K562 (cell line): ENCODE data around the gene CEP44. TPM values are rescaled to one million over a fixed set of nuclear protein-coding genes. Genes with fewer than 3 reads are reported as not detected.
A peak's percentile ranks its signal among the peaks of the same experiment; 100 is the strongest.

Experiments
- AFF4 ChIP-seq: sonication (generic); formaldehyde crosslinking; IDR thresholded peaks from 2 replicates; pipeline ENCODE4 v1.8.0; 2023; ENCODE audit warnings: mild to moderate bottlenecking, missing genetic modification reagents
- BRF1 ChIP-seq: IDR thresholded peaks from 3 replicates; pipeline ENCODE4 v1.6.1; 2011; ENCODE audit warnings: borderline replicate concordance, mild to moderate bottlenecking; ENCODE audit not compliant: insufficient read length; ENCODE audit errors: extremely low read depth
- CEBPB ChIP-seq: fragments of 450-650 bp; IDR thresholded peaks from 2 replicates; pipeline ENCODE4 v1.6.1; 2016; ENCODE audit warnings: missing genetic modification characterization, missing compliant biosample characterization
- CHCHD3 ChIP-seq: fragments of 250-450 bp; sonication (Bioruptor Pico); IDR thresholded peaks from 2 replicates; pipeline ENCODE4 v2.1.2; 2022; ENCODE audit warnings: mild to moderate bottlenecking
- EGR1 ChIP-seq: fragments of 450-650 bp; conservative IDR thresholded peaks from 2 replicates; pipeline ENCODE4 v1.6.1; 2017; ENCODE audit warnings: mild to moderate bottlenecking
- FOXA3 ChIP-seq, 2 experiments: fragments of 450-650 bp in 1 of 2; sonication (generic) in 1 of 2; formaldehyde crosslinking; IDR thresholded peaks in 1 of 2; conservative IDR thresholded peaks in 1 of 2; 2 replicates each; pipeline versions ENCODE4 v1.4.0 to v1.8.0; 2020 to 2022; ENCODE audit warnings: mild to moderate bottlenecking in 2 of 2, missing genetic modification reagents in 1 of 2
- HDGF ChIP-seq: fragments of 450-650 bp; IDR thresholded peaks from 2 replicates; pipeline ENCODE4 v1.6.1; 2016
- HOXB6 ChIP-seq: fragments of 250-450 bp; sonication (Bioruptor Pico); IDR thresholded peaks from 2 replicates; pipeline ENCODE4 v1.5.1; 2022; ENCODE audit warnings: mild to moderate bottlenecking, borderline replicate concordance
- KDM5B ChIP-seq: fragments of 200-600 bp; sonication (generic); IDR thresholded peaks from 2 replicates; pipeline ENCODE4 v1.6.1; 2012; ENCODE audit warnings: low read depth, mild to moderate bottlenecking, moderate library complexity, low read length, control low read depth, inconsistent platforms; ENCODE audit not compliant: insufficient replicate concordance
- NCOR1 ChIP-seq: fragments of 450-650 bp; IDR thresholded peaks from 2 replicates; pipeline ENCODE4 v1.6.1; 2016; ENCODE audit warnings: mild to moderate bottlenecking, moderate library complexity
- PCBP1 ChIP-seq: fragments of 200-400 bp; formaldehyde crosslinking; IDR thresholded peaks from 2 replicates; pipeline ENCODE4 v1.6.1; 2018; ENCODE audit warnings: mild to moderate bottlenecking, low read depth, low read length; ENCODE audit not compliant: poor library complexity, severe bottlenecking
- SMARCA5 ChIP-seq: fragments of 450-650 bp; IDR thresholded peaks from 2 replicates; pipeline ENCODE4 v1.6.1; 2016
- SMARCE1 ChIP-seq: fragments of 450-650 bp; IDR thresholded peaks from 2 replicates; pipeline ENCODE4 v1.7.1; 2016; ENCODE audit warnings: mild to moderate bottlenecking
- SNIP1 ChIP-seq: fragments of 450-650 bp; IDR thresholded peaks from 2 replicates; pipeline ENCODE4 v1.7.1; 2017; ENCODE audit warnings: low read depth, mild to moderate bottlenecking
- ZKSCAN3 ChIP-seq: fragments of 250-450 bp; sonication (Bioruptor Pico); IDR thresholded peaks from 2 replicates; pipeline ENCODE4 v1.4.0; 2020
- ZNF146 ChIP-seq: IDR thresholded peaks from one replicate; pipeline ENCODE4 v1.6.1; 2018; ENCODE audit warnings: missing compliant biosample characterization; ENCODE audit not compliant: unreplicated experiment
- ZNF274 ChIP-seq: IDR thresholded peaks from 2 replicates; pipeline ENCODE4 v1.6.1; 2011; ENCODE audit warnings: low read depth, mild to moderate bottlenecking, low read length, moderate library complexity, borderline replicate concordance
- polyA plus RNA-seq, 8 experiments: library from polyadenylated mRNA; depleted of rRNA in 4 of 8; stranded (reverse) in 5 of 8; unstranded in 3 of 8; fragments of >200 nt; fragmentation: Nextera tagmentation in 2 of 8; fragmentation: Illumina TruSeq in 1 of 8; extraction: Ambion mirVana in 2 of 8; extraction: Trizol in 1 of 8; gene quantifications; 2 replicates each; pipeline versions ENCODE4 v1.2.1 to v1.2.3, GENCODE V29; 2011 to 2014; ENCODE audit warnings: inconsistent platforms in 1 of 8, missing spikeins in 1 of 8
- total RNA-seq, 7 experiments: library from RNA; depleted of rRNA in 6 of 7; stranded (reverse); fragments of >200 nt in 6 of 7; fragmentation: Illumina TruSeq in 2 of 7; extraction: Trizol in 2 of 7; gene quantifications; 2 replicates each; pipeline versions ENCODE4 v1.2.1 to v1.2.3, GENCODE V29; 2011 to 2021; ENCODE audit warnings: low replicate concordance in 1 of 7
- TF ChIP-seq, protein P1 (sequence below), 2 experiments: fragments of 450-650 bp; IDR thresholded peaks; 2 replicates each; pipeline ENCODE4 v1.6.1; 2018; ENCODE audit warnings: mild to moderate bottlenecking in 2 of 2, low read depth in 1 of 2; ENCODE audit not compliant: partially characterized antibody in 2 of 2
- TF ChIP-seq, protein P2 (sequence below): fragments of 250-450 bp; sonication (Bioruptor Pico); IDR thresholded peaks from 2 replicates; pipeline ENCODE4 v1.6.1; 2021; ENCODE audit warnings: mild to moderate bottlenecking
- TF ChIP-seq, protein P3 (sequence below): IDR thresholded peaks from 2 replicates; pipeline ENCODE4 v1.6.1; 2011; ENCODE audit not compliant: insufficient read length; ENCODE audit errors: extremely low read depth

CEP44 gene
- total and polyA plus RNA-seq, 9 of the 15 experiments (the other 6 are each of a cell fraction or from before 2014, with no cell fraction given) = 19.6 to 45.0 (median 24.4) TPM

DNA sequence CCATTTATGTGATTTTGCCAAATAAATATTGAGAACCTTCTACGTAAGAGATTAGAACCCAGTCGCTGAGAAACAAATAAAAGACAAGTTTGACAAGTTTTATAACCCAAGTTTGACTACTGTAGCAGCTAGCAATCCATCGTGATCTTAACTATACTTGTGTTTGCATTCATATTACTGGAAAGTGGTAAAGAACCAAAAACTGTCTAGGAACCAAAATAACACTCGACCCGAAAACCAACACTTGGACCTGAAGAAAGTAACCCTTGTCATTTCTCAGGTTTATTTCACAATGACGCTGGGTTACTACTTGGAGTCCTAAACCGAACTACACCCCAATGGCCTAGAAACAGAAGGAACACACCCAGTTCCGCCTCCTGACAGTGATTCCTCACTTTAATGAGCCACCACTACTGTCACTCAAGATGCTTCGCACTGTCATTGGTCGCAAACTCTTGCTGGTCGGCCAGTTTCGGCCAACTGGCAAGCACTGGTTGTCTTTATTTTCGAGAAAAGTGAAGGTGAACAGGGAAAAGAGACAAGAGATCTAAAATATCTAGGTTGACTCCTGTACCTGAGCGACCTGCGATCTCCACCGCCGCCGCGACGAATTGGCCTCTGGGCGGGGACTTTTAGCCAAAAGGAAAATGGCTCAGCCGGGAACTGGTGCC, 740 bp upstream of the CEP44 start (continued):
- TF ChIP-seq CHCHD3 (CRISPR knock-in tag) = no peak
- TF ChIP-seq CEBPB = peak; percentile 94
- TF ChIP-seq, protein P1, sequence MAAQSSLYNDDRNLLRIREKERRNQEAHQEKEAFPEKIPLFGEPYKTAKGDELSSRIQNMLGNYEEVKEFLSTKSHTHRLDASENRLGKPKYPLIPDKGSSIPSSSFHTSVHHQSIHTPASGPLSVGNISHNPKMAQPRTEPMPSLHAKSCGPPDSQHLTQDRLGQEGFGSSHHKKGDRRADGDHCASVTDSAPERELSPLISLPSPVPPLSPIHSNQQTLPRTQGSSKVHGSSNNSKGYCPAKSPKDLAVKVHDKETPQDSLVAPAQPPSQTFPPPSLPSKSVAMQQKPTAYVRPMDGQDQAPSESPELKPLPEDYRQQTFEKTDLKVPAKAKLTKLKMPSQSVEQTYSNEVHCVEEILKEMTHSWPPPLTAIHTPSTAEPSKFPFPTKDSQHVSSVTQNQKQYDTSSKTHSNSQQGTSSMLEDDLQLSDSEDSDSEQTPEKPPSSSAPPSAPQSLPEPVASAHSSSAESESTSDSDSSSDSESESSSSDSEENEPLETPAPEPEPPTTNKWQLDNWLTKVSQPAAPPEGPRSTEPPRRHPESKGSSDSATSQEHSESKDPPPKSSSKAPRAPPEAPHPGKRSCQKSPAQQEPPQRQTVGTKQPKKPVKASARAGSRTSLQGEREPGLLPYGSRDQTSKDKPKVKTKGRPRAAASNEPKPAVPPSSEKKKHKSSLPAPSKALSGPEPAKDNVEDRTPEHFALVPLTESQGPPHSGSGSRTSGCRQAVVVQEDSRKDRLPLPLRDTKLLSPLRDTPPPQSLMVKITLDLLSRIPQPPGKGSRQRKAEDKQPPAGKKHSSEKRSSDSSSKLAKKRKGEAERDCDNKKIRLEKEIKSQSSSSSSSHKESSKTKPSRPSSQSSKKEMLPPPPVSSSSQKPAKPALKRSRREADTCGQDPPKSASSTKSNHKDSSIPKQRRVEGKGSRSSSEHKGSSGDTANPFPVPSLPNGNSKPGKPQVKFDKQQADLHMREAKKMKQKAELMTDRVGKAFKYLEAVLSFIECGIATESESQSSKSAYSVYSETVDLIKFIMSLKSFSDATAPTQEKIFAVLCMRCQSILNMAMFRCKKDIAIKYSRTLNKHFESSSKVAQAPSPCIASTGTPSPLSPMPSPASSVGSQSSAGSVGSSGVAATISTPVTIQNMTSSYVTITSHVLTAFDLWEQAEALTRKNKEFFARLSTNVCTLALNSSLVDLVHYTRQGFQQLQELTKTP (IDR thresholded peaks at IDR 0.05; ENCODE audit: low read depth in 1 of 2, partially characterized antibody in 2 of 2) = peak in 1 of 2 experiments; percentile 18
- TF ChIP-seq ZNF146 (CRISPR knock-in tag) = no peak
- no peak for TF ChIP-seq PCBP1
- no peak for TF ChIP-seq KDM5B
- TF ChIP-seq, protein P2, sequence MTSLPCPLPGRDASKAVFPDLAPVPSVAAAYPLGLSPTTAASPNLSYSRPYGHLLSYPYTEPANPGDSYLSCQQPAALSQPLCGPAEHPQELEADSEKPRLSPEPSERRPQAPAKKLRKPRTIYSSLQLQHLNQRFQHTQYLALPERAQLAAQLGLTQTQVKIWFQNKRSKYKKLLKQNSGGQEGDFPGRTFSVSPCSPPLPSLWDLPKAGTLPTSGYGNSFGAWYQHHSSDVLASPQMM (CRISPR knock-in tag) = no peak
- TF ChIP-seq SNIP1 = no peak
- no peak for TF ChIP-seq ZKSCAN3 (CRISPR knock-in tag)
- no peak for TF ChIP-seq ZNF274
- TF ChIP-seq SMARCA5 = no peak
- no peak for TF ChIP-seq HDGF
- peak; percentile 72; the same call in 1 of the 2 replicates for TF ChIP-seq AFF4 (CRISPR knock-in tag)
- TF ChIP-seq NCOR1 = no peak
- TF ChIP-seq BRF1 = no peak
- no peak for TF ChIP-seq EGR1
- no peak for TF ChIP-seq FOXA3 (CRISPR knock-in tag; conservative IDR thresholded peaks at IDR 0.05 in 1 of 2, IDR thresholded peaks at IDR 0.05 in 1 of 2)
- TF ChIP-seq, protein P3, sequence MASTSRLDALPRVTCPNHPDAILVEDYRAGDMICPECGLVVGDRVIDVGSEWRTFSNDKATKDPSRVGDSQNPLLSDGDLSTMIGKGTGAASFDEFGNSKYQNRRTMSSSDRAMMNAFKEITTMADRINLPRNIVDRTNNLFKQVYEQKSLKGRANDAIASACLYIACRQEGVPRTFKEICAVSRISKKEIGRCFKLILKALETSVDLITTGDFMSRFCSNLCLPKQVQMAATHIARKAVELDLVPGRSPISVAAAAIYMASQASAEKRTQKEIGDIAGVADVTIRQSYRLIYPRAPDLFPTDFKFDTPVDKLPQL = no peak
- no peak for TF ChIP-seq HOXB6
- no peak for TF ChIP-seq SMARCE1
